A673 (cell line): ENCODE results near the gene HS6ST3.
"Not testable (repeated sequence)": the region's sequence is repeated elsewhere in the genome, so short reads cannot be mapped to it uniquely, and the experiment has no call there.

ENCODE experiments used
- EZH2 ChIP-seq: fragments of 200-600 bp; sonication (generic); IDR thresholded peaks from 2 replicates; pipeline ENCODE4 v1.6.1; 2017; ENCODE audit warnings: borderline replicate concordance, low read depth, mild to moderate bottlenecking, mixed read lengths, antibody characterized with exemption, low read length; ENCODE audit not compliant: poor library complexity, severe bottlenecking
- TF ChIP-seq, protein P1 (sequence below): fragments of 300-800, 200-600 bp; sonication (generic); conservative IDR thresholded peaks from 2 replicates; pipeline ENCODE4 v1.5.1; 2017; ENCODE audit warnings: low read depth, mild to moderate bottlenecking, antibody characterized with exemption, low read length, moderate library complexity, mixed read lengths

DNA sequence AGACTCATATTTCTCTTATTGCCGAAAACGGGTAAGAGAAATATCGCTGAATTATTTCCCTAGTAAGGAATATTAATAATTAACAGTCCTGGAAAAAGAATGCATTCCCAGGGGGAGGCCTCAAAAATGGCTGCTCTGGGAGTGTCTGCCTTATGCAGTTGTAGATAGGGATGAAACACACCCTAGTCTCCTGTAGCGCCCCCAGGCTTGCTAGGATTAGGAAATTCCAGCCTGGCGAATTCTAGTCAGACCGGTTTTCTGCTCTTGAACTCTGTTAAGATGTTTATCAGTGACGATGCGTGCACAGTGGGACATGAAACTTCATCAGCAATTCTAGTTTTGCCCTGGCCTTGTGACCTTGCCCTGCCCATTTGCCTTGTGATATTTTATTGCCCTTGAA lies 18.2 kb downstream of the HS6ST3 start:
- TF ChIP-seq, protein P1, sequence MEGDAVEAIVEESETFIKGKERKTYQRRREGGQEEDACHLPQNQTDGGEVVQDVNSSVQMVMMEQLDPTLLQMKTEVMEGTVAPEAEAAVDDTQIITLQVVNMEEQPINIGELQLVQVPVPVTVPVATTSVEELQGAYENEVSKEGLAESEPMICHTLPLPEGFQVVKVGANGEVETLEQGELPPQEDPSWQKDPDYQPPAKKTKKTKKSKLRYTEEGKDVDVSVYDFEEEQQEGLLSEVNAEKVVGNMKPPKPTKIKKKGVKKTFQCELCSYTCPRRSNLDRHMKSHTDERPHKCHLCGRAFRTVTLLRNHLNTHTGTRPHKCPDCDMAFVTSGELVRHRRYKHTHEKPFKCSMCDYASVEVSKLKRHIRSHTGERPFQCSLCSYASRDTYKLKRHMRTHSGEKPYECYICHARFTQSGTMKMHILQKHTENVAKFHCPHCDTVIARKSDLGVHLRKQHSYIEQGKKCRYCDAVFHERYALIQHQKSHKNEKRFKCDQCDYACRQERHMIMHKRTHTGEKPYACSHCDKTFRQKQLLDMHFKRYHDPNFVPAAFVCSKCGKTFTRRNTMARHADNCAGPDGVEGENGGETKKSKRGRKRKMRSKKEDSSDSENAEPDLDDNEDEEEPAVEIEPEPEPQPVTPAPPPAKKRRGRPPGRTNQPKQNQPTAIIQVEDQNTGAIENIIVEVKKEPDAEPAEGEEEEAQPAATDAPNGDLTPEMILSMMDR, result not testable (repeated sequence)
- TF ChIP-seq EZH2, result not testable (repeated sequence)
